HepG2 (cell line): ENCODE data around the gene PITHD1. TPM values are rescaled to one million over a fixed set of nuclear protein-coding genes. Genes with fewer than 3 reads are reported as not detected.

Source experiments
- BRD4 ChIP-seq: sonication (generic); formaldehyde crosslinking; IDR thresholded peaks from 2 replicates; pipeline ENCODE4 v1.4.0; 2020; ENCODE audit warnings: missing genetic modification reagents
- BRF2 ChIP-seq: sonication (generic); formaldehyde crosslinking; IDR thresholded peaks from 2 replicates; pipeline ENCODE4 v1.8.1; 2022; ENCODE audit warnings: mild to moderate bottlenecking, missing genetic modification reagents
- EEA1 ChIP-seq: sonication (generic); formaldehyde crosslinking; IDR thresholded peaks from 2 replicates; pipeline ENCODE4 v1.5.1; 2020; ENCODE audit warnings: mild to moderate bottlenecking, missing genetic modification reagents, borderline replicate concordance
- GABPA ChIP-seq, 2 experiments: IDR thresholded peaks; 2 replicates each; pipeline ENCODE4 v1.6.1; 2011 to 2016; ENCODE audit warnings: low read depth in 2 of 2, low read length in 1 of 2, missing biosample characterization in 1 of 2, missing genetic modification characterization in 1 of 2
- GATAD1 ChIP-seq: IDR thresholded peaks from 2 replicates; pipeline ENCODE4 v1.6.1; 2016; ENCODE audit warnings: missing genetic modification reagents, missing compliant biosample characterization
- GZF1 ChIP-seq: sonication (generic); formaldehyde crosslinking; IDR thresholded peaks from 2 replicates; pipeline ENCODE4 v1.5.1; 2020; ENCODE audit warnings: mild to moderate bottlenecking, missing genetic modification reagents
- HNRNPH1 ChIP-seq: fragments of 200-400 bp; formaldehyde crosslinking; optimal IDR thresholded peaks from 2 replicates; pipeline ENCODE3; 2017; ENCODE audit warnings: mild to moderate bottlenecking, low read depth, low read length
- MLXIP ChIP-seq: sonication (generic); formaldehyde crosslinking; IDR thresholded peaks from 2 replicates; pipeline ENCODE4 v1.9.0; 2021; ENCODE audit warnings: missing genetic modification reagents, borderline replicate concordance
- SAFB2 ChIP-seq: sonication (generic); formaldehyde crosslinking; IDR thresholded peaks from 2 replicates; pipeline ENCODE4 v1.5.1; 2020; ENCODE audit warnings: missing genetic modification reagents, low read depth, mild to moderate bottlenecking, borderline replicate concordance
- SRY ChIP-seq: sonication (generic); formaldehyde crosslinking; IDR thresholded peaks from 2 replicates; pipeline ENCODE4 v1.8.0; 2022; ENCODE audit warnings: mild to moderate bottlenecking, missing genetic modification reagents
- TAF15 ChIP-seq: fragments of 200-400 bp; formaldehyde crosslinking; IDR thresholded peaks from one replicate; pipeline ENCODE4 v1.6.1; 2018; ENCODE audit warnings: mild to moderate bottlenecking, low read depth, low read length; ENCODE audit not compliant: poor library complexity, severe bottlenecking
- TFDP1 ChIP-seq: IDR thresholded peaks from 2 replicates; pipeline ENCODE4 v1.6.1; 2016; ENCODE audit warnings: missing compliant biosample characterization, missing genetic modification reagents, borderline replicate concordance
- ZBTB49 ChIP-seq: sonication (generic); formaldehyde crosslinking; IDR thresholded peaks from 2 replicates; pipeline ENCODE4 v1.4.0; 2020; ENCODE audit warnings: missing genetic modification reagents, borderline replicate concordance
- ZNF687 ChIP-seq: sonication (generic); formaldehyde crosslinking; IDR thresholded peaks from 2 replicates; pipeline ENCODE4 v1.5.1; 2020; ENCODE audit warnings: mild to moderate bottlenecking, missing genetic modification reagents, moderate library complexity
- ZNF713 ChIP-seq: sonication (generic); formaldehyde crosslinking; IDR thresholded peaks from 2 replicates; pipeline ENCODE4 v1.4.0; 2020; ENCODE audit warnings: mild to moderate bottlenecking, missing genetic modification reagents
- polyA plus RNA-seq, 8 experiments: library from polyadenylated mRNA; depleted of rRNA in 3 of 8; stranded (reverse) in 7 of 8; unstranded in 1 of 8; fragments of >200 nt; fragmentation: Illumina TruSeq in 4 of 8; extraction: Trizol in 4 of 8; gene quantifications; 2 replicates each; pipeline versions ENCODE4 v1.2.1 to v1.2.3, GENCODE V29; 2011 to 2016; ENCODE audit warnings: low read depth in 4 of 8, missing spikeins in 1 of 8, mixed read lengths in 1 of 8; ENCODE audit not compliant: insufficient read depth in 1 of 8
- total RNA-seq, 5 experiments: library from RNA; depleted of rRNA; stranded (reverse); fragments of >200 nt; fragmentation: Illumina TruSeq; extraction: Trizol; gene quantifications; 2 replicates each; pipeline ENCODE4 v1.2.3, GENCODE V29; 2016; ENCODE audit warnings: low read depth in 1 of 5

The PITHD1 gene
- total and polyA plus RNA-seq, 2 of the 13 experiments (the other 11 are each of a cell fraction or from before 2014, with no cell fraction given), result 28.0 to 37.3 TPM

GRCh38 chr1:23799570-23800399 lies 21.6 kb downstream of the PITHD1 start (continued):
- TF ChIP-seq ZBTB49, result no peak
- TF ChIP-seq GZF1, result no peak
- TF ChIP-seq GABPA (IDR thresholded peaks at IDR 0.05; ENCODE audit: low read depth, low read length), result no peak
- peak; percentile 79 for TF ChIP-seq GABPA (CRISPR knock-in tag; IDR thresholded peaks at IDR 0.05; ENCODE audit: low read depth)
- TF ChIP-seq SRY, result peak; percentile 32; the same call in 1 of the 2 replicates
- TF ChIP-seq BRF2 (CRISPR knock-in tag), result no peak; the same call in 1 of the 2 replicates
- 0 out of 2 replicates have a peak, but pooled peaks have one; percentile 17 for TF ChIP-seq TFDP1 (CRISPR knock-in tag)
- TF ChIP-seq GATAD1 (CRISPR knock-in tag), result peak; percentile 71
- peak; percentile 83 for TF ChIP-seq ZNF687 (CRISPR knock-in tag)
- TF ChIP-seq TAF15, result peak; percentile 53
- TF ChIP-seq BRD4 (CRISPR knock-in tag), result no peak; the same call in none of the 2 replicates
- TF ChIP-seq MLXIP (CRISPR knock-in tag), result no peak; the same call in 1 of the 2 replicates
- TF ChIP-seq ZNF713 (CRISPR knock-in tag), result no peak
- TF ChIP-seq HNRNPH1, result no peak
- TF ChIP-seq SAFB2, result no peak
- peak; percentile 42; the same call in 1 of the 2 replicates for TF ChIP-seq EEA1 (CRISPR knock-in tag)
